Activated T-cell treated with anti-CD3 and anti-CD28 coated beads, Interleukin-2, amount 50 U/mL, for 48 hours (primary cell): ENCODE results near the gene PLXNB1.

Experiments
- DNase-seq, 2 experiments: peaks; one replicate each; pipeline ENCODE4 v3.0.0-alpha.2; 2020

PLXNB1 gene

DNA sequence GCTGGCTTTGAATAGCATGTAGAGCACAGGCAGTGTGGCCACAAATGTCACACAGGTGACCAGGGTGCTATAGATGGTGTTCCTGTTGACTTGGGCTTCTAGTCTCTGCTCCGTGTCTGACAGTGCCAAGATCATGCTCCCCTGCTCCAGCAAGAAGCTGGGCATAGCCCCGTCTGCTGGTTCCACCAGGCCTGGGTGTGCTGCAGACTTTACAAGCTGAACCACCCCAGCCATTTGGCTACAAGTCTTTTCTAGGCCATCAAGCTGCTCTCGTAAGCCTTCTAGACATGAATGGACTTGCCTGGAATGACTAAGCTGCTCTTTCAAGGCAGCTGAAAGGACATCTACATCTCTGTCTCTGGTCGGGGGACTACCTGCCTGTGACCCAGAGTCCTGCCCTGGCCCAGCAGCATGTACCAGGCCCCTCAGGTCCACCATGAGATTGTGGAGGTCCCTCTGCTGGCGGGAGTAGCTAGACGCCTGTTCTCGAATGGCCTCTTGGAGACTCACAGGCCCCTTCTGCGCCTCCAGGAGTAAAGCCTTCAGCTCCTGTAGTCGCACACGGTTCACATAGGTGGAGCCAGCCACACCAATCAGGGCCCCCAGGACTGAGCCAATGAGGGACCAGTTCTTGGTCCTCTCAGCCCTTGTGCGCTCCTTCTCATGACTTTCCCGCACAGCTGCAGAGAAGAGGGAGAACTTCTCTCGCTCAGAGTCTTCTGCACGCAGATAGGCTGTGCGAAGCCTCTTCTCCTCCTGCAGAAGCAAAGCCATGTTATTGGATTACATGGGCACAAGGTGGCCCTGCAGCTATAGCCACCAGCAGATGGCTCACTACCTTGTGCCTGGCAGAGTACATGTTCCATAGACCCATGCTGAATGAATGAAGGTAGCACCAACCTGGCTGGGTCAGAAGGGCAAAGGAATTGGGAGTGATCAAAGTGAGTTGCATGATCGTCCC lies 2.8 kb upstream of the PLXNB1 start:
- DNase-seq: no peak

GRCh38 chr3:48431224-48432029 lies 1.5 kb upstream of the PLXNB1 start:
- DNase-seq: no peak

DNA sequence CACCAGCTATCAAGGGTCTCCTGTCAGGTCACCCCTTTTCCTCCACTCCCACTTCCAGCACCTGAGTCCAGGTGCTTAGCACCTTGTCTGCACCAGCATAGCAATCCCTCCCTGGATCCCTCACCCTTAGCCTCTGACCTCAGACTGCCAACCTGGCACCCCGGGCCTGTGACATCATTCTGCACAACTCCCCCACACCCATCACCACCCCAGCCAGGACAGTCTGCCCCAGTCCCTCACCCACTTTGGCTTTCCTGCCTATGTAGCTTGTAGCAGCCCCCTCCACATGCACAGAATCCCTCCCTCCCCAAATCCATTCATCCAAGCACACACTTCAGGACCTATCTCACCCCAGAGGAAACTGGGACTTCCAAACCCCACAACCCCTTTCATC lies 819 bp upstream of the PLXNB1 start:
- DNase-seq: no peak

DNA sequence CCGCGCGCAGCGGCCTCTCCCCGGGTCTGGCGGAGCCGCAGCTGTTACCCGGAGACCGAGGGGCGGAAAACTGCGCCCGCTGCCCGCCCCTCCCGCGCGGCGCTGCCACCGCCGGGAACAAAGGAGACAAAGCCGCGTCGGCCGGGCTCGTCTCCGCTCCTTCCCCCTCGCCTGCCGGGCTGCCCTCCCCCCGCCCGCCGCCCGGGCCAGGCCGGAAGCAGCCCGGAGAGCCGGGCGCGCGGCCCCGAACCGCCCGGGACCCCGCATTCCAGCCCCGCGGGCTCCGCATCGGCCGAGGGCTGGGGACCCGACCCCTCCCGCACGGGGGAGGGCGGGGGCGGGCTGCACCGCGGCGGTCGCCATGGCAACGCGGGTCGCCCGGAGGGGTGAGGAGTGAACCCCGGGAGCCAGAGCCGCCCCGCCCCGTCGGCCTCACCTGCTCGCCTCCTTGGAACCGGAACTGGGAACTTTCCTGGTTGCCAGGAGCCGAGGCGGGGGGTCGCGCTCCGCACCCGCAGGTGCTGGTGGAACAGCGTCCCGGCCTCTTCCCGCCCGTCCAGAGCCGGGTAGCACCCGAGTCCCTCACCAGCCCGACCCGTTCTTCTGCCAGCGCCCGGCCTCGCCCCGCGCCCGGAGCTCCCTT lies 448 bp downstream of the PLXNB1 start:
- DNase-seq: peak; percentile 65 to 72

DNA sequence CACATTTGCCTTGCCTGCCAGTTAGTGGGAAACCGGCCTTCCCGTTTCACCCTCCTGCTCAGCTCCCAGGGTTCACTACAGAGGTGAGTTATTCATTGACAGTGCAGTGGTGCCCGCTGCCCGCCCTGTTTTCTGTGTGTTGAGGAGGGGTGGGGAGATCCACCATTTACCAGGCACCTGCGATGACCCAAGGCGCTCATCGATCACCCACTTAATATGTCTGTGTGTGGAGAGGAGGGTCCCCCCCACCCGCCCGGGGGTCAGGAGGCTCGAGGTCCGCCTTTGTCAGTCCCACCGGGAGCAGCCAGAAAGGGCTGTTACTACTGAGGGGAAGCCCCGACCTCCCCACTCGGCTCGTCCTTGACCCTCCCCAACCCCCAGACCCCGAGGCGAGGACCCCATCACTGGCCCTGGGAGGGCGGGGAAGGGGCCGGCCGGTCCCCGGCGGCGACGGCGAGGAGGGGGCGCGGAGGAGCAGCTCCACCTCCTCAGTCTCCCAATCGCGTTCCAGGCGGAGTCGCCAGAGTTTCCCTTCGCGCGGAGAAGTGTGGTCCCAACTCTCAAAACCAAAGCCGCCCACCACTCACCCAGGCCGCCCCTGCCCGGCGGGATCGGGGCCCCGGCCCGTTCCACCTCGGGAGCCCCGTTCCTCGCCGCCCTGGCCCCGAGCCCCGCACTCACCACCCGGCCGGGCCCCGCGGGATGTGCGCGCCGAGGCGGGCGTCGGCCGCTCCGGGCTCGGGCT lies 1.1 kb downstream of the PLXNB1 start:
- DNase-seq: peak in 1 of 2 experiments; percentile 41

- DNase-seq: no peak
Observed at GRCh38 chr3:48428088-48428571, 1.8 kb downstream of the PLXNB1 start.

GRCh38 chr3:48427630-48427962 lies 2.3 kb downstream of the PLXNB1 start:
- no peak for DNase-seq

DNA sequence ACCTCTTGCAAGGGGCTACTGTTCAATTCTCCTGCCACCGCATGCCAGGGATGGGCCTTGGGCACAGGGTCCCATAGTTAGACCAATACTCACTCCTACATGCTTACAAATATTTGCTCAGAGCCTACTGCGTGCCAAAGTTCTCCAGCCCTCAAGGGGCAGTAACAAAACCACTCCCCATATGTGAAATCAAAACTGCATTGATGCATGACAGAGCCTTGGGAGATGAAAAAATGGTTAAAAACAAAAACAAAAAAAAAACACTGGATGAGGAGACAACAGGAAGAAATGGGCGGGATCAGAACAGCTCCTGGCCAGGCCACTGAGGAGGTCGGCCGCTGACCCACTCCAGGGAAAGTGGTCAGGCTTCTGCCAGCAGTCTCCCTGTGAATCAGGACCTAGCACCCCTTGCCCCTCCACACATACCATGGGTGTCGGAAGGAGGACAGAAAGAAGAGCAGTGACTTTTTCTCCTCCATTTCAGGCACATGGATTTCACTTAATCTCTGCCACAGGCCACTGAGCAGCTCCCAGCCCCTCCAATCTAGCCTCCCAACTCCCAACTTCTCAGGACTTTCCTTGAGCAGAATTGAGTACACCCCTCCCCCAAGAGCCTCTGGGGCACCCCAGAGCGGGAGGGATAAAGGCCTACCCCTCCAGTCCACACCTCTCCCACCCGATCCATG lies 2.8 kb downstream of the PLXNB1 start:
- no peak for DNase-seq

DNA sequence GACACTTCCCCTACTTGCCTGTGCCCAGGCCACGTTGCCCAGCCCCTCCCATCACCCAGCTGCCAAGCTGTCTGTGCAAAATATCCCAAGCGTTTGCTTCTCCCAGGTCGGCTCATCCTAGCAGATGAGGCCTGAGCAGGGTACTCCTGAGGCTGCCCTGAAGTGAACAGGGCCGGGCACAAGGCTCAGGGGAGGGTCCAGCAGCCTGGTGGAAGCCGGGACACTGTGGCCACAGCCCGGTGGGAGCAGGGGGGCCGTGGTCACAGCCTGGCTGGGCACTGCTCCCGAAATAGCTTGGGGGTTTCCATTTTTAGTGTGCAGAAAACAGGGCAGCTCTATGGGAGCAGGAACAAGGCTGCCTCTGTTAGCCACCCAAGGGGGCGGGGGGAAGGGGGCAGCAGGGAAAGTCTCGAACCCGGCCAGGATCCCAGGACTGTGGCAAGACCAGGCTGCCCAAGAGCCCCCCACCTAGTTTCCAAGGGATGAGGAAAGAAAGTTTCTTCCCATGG lies 3.4 kb downstream of the PLXNB1 start:
- no peak for DNase-seq

DNA sequence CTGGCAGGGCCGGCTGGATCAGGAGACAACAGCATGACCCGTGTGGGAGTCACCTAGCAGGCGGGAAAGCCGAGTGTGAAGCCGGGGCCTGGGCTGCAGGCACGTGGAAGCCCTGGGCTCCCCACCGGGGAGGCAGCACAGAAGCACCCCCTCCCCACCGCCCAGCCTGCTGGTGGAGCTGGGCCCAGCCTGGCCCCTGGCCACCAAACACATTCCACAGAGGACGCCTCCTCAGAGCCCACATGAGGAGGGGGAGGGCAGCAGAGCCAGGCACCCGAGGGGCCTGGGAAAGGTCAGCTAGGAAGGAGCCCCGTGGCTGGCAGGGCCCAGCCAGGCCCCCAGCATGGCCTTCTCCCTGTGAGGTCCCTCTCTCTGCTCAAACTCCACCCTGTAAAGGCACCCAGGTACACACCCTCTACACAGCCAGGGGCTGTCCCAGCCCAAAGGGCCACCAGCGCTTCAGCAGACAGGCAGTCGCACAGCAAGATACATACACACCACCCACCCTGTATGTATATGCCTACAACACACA lies 4.5 kb downstream of the PLXNB1 start:
- DNase-seq: no peak

DNA sequence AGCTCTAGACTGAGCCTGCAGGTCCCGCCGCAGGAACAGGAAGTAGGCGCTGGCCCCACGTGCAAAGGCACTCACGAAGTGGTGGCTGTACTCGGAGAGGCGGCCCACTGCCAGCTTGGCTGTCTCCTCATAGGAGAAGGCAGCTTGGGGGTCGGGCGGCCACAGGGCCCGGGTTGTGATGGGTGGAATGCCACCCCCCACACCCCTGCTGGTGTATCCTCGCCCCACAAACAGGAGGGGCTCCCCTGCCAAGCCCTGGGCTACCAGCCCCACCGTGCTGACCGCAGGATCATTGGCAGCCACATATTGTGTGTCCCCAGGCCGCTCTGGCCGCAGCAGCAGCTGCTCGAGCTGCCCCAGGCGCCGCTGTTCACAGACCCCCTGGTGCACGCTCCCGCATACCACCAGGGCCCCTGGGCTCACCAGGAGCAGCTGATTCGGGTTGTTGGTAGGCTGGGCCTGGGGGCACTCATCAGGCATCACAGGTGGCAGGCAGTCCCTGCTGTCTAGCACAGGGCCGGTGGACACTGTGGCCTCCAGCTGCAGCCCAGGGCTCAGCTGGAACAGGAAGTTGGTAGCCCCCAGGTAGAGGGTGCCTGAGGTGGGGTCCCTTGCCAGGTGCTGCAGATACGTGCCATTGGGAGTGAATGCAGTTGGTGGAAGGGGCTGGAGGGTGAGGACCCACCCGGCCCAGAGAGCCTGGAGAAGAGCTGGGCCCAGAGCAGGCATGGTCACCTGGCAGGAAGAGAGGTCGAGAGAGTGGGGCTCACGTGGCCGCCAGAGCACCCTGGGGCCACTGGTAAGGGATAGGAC lies 5.8 kb downstream of the PLXNB1 start:
- no peak for DNase-seq

GRCh38 chr3:48423241-48423882 lies 6.5 kb downstream of the PLXNB1 start:
- DNase-seq: no peak

DNA sequence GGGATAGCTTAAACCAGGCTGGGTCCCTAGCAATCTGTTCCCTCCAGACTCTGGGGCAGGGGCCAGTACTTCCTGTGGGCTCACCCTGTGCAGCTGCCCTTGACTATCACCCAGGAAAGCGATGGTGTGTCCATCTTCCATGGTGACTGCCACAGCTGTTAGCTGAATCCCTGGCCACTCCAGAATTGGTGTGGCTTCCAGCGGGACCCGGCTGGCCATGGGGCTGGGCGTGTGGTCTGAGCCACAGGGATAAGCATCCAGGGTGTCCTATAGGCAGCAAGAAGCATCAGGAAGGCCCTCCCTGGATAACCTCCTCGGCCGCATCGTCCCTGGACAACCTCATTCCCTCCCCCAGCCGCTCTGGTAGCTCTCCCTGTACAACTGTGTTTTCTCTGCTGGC lies 7.2 kb downstream of the PLXNB1 start:
- no peak for DNase-seq

- no peak for DNase-seq
Observed at GRCh38 chr3:48422272-48422671, 7.6 kb downstream of the PLXNB1 start.

DNA sequence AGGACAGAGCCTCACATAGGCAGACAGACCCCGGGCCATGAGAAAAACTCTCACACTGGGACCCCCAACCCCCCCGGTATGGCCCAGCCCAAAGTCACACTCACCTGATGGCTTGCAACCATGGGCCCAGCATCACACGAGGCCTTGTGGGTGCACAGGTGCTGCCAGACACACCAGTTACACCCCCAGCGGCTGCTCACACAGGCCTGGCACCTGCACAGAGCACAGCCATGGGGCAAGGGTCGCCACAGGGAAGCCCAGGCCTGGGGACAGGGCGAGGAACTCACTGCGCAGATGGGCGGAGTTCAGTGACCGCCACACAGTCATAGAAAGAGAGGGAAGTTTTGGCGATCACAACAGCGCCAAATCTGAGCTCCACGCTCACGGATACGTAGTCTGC lies 9.3 kb downstream of the PLXNB1 start:
- DNase-seq: no peak

- no peak for DNase-seq
Observed at GRCh38 chr3:48419597-48419996, 10.3 kb downstream of the PLXNB1 start.

GRCh38 chr3:48419149-48419548 lies 10.7 kb downstream of the PLXNB1 start:
- no peak for DNase-seq

GRCh38 chr3:48418651-48419050 lies 11.2 kb downstream of the PLXNB1 start:
- no peak for DNase-seq

GRCh38 chr3:48418140-48418539 lies 11.7 kb downstream of the PLXNB1 start:
- DNase-seq: no peak

DNA sequence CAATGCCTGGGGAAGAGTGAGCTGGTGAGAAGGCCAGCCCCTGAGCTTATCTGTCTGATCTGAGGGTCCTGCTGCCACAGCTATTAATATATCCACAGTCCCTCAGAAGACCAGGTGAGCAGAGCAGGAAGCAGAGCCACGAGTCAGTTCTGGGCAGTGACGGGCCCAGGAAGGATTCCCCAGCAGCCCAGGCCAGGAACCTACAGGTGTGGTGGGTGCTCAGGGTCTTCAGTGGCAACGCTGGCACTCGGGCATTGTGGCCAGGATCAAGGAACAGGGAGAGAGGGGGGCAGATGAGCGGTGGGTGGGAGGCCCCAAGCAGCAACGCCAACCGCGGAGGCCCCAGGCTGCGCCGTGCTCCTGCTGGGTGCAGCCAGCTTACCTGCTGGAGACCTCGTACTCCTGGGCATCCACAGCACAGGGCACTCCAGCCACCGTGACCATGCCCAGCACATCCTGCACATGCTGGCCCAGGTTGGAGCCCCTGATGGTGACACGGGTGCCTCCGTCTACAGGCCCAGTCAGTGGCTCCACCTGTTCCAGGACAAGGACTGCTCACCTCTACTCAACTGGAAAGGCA lies 12.3 kb downstream of the PLXNB1 start:
- DNase-seq: no peak
